ENCODE results near the gene FGFBP2. TPM values are rescaled to one million over a fixed set of nuclear protein-coding genes. Genes with fewer than 3 reads are reported as not detected.

FGFBP2 gene
- total RNA-seq, 1 donor from 2014 or later = not detected

- no peak for DNase-seq
- H3K27me3 Mint-ChIP-seq (ENCODE audit: unreplicated experiment) = no peaks in the 10 kb centered on the region
- no peak overlapping the region for H3K4me3 Mint-ChIP-seq (ENCODE audit: unreplicated experiment)
- H3K36me3 Mint-ChIP-seq (ENCODE audit: unreplicated experiment) = peaks cover 3% of the 10 kb centered on the region
- no peak for TF ChIP-seq CTCF (IDR thresholded peaks at IDR 0.05; ENCODE audit: partially characterized antibody, unreplicated experiment)
- H3K9me3 Mint-ChIP-seq (ENCODE audit: unreplicated experiment) = peaks cover 1% of the 10 kb centered on the region
- no peak overlapping the region for H3K27ac Mint-ChIP-seq (ENCODE audit: unreplicated experiment)
- no peaks in the 10 kb centered on the region for H3K4me1 Mint-ChIP-seq (ENCODE audit: low read depth, unreplicated experiment)
These were observed 20.6 kb upstream of the FGFBP2 start for GRCh38 chr4:15983610-15984009.

GRCh38 chr4:15982842-15983524, 20.0 kb upstream of the FGFBP2 start:
- no peak overlapping the region for H3K4me3 Mint-ChIP-seq (ENCODE audit: unreplicated experiment)
- TF ChIP-seq CTCF (IDR thresholded peaks at IDR 0.05; ENCODE audit: partially characterized antibody, unreplicated experiment) = no peak
- DNase-seq = no peak
- no peak overlapping the region for H3K27ac Mint-ChIP-seq (ENCODE audit: unreplicated experiment)
- H3K9me3 Mint-ChIP-seq (ENCODE audit: unreplicated experiment) = peaks cover 1% of the 10 kb centered on the region
- peaks cover 3% of the 10 kb centered on the region for H3K36me3 Mint-ChIP-seq (ENCODE audit: unreplicated experiment)
- H3K4me1 Mint-ChIP-seq (ENCODE audit: low read depth, unreplicated experiment) = no peaks in the 10 kb centered on the region
- H3K27me3 Mint-ChIP-seq (ENCODE audit: unreplicated experiment) = no peaks in the 10 kb centered on the region

GRCh38 chr4:15976456-15977447, 13.8 kb upstream of the FGFBP2 start:
- TF ChIP-seq CTCF (IDR thresholded peaks at IDR 0.05; ENCODE audit: partially characterized antibody, unreplicated experiment) = no peak
- peaks cover 6% of the 10 kb centered on the region for H3K27me3 Mint-ChIP-seq (ENCODE audit: unreplicated experiment)
- no peaks in the 10 kb centered on the region for H3K36me3 Mint-ChIP-seq (ENCODE audit: unreplicated experiment)
- H3K4me1 Mint-ChIP-seq (ENCODE audit: low read depth, unreplicated experiment) = peaks cover 4% of the 10 kb centered on the region
- H3K9me3 Mint-ChIP-seq (ENCODE audit: unreplicated experiment) = peaks cover 1% of the 10 kb centered on the region
- H3K4me3 Mint-ChIP-seq (ENCODE audit: unreplicated experiment) = no peak overlapping the region
- H3K27ac Mint-ChIP-seq (ENCODE audit: unreplicated experiment) = no peak overlapping the region
- peak; percentile 30 for DNase-seq

GRCh38 chr4:15971068-15971801, 8.3 kb upstream of the FGFBP2 start:
- Mint-ChIP-seq H3K27ac (ENCODE audit: unreplicated experiment) (no peak overlapping the region), H3K27me3 (ENCODE audit: unreplicated experiment) (peaks cover 6% of the 10 kb centered on the region), H3K4me3 (ENCODE audit: unreplicated experiment) (no peak overlapping the region), H3K9me3 (ENCODE audit: unreplicated experiment) (no peaks in the 10 kb centered on the region), H3K4me1 (ENCODE audit: low read depth, unreplicated experiment) (no peaks in the 10 kb centered on the region), H3K36me3 (ENCODE audit: unreplicated experiment) (peaks cover 8% of the 10 kb centered on the region)
- DNase-seq = no peak
- TF ChIP-seq CTCF (IDR thresholded peaks at IDR 0.05; ENCODE audit: partially characterized antibody, unreplicated experiment) = no peak

All from glutamatergic neuron (in vitro differentiated cells).